ENCODE measurements around the gene LYPD6B. TPM values are rescaled to one million over a fixed set of nuclear protein-coding genes. Genes with fewer than 3 reads are reported as not detected.
"Not testable (repeated sequence)": the region's sequence is repeated elsewhere in the genome, so short reads cannot be mapped to it uniquely, and the experiment has no call there.

Gene LYPD6B
- polyA plus RNA-seq, 2 donors = 2.3 to 4.9 TPM

DNA sequence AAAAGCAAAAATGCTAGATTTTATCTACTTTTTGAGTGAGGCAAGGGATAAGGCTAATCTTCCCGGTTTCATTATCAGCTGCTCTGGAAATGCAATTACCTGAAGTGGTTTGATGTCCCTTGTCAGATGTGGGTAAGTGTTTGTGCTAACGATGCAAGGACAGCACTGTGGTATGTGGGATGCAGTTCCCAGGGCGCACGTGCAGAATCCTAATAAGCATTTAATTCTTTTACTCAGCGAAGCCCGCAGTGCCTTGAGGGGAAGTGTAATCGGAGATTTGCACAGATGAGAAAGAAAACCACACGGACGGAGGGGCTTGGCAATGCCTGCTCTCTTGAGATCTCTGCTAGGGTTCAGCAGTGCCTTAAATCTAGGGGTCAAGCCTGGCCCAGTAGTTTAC, 183.4 kb downstream of the LYPD6B start:
- Histone ChIP-seq H3K9me3 (ENCODE audit: control insufficient read depth in 2 of 2, insufficient read depth in 1 of 2, low read depth in 1 of 2, low read length in 1 of 2) (no peaks in the 10 kb centered on the region), H3K27me3 (ENCODE audit: control insufficient read depth in 1 of 2, insufficient read depth in 2 of 2, low read length in 2 of 2) (no peaks in the 10 kb centered on the region), H3K27ac (ENCODE audit: low read depth in 2 of 2, low read length in 1 of 2) (no peak overlapping the region), H3K4me1 (ENCODE audit: control insufficient read depth in 2 of 2, insufficient read depth in 2 of 2, low read length in 1 of 2) (peaks cover 0 to 3% of the 10 kb centered on the region in 2 donors), H3K36me3 (ENCODE audit: control insufficient read depth in 2 of 2, insufficient read depth in 2 of 2, low read length in 1 of 2) (no peaks in the 10 kb centered on the region), H3K4me3 (ENCODE audit: low read depth in 1 of 2, low read length in 2 of 2) (no peak overlapping the region)
- WGBS, 2 donors = 42 to 58% methylated on average over 9 of the region's 9 CpGs

DNA sequence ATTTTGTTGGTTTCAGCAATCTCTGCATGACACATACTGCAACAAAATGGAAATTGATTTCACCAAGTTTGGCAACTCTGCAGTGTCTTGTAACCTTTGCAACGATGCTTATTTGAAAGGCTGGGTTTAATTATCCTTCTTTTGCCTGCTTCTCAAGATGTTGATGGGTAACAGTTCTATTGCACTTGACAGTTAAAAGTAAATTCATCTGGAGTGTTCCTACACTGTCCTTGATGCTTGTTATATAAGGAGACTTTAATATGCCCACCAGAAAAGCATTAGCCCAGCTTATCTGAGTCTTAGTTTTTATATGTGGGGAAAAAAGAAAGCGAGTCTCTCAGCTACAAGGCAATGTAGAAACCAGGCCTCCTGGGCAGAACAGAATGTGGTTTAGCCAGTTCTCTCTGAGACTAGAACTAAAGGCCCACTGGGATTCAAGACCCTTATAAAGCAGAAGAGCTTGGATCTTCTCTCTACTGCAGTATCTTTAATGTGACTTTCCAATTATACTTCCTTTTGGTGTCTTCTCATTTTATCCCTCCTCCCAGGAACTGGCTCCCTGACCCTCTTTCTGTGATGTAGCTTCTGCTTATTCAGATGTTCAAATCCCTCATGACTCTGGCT, 185.1 kb downstream of the LYPD6B start:
- Histone ChIP-seq H3K36me3 (ENCODE audit: control insufficient read depth in 2 of 2, insufficient read depth in 2 of 2, low read length in 1 of 2) (no peaks in the 10 kb centered on the region), H3K4me3 (ENCODE audit: low read depth in 1 of 2, low read length in 2 of 2) (no peak overlapping the region), H3K4me1 (ENCODE audit: control insufficient read depth in 2 of 2, insufficient read depth in 2 of 2, low read length in 1 of 2) (peaks cover 0 to 3% of the 10 kb centered on the region in 2 donors), H3K27ac (ENCODE audit: low read depth in 2 of 2, low read length in 1 of 2) (no peak overlapping the region), H3K27me3 (ENCODE audit: control insufficient read depth in 1 of 2, insufficient read depth in 2 of 2, low read length in 2 of 2) (no peaks in the 10 kb centered on the region), H3K9me3 (ENCODE audit: control insufficient read depth in 2 of 2, insufficient read depth in 1 of 2, low read depth in 1 of 2, low read length in 1 of 2) (no peaks in the 10 kb centered on the region)
- 76 to 82% methylated on average over 2 of the region's 2 CpGs for WGBS, 2 donors

DNA sequence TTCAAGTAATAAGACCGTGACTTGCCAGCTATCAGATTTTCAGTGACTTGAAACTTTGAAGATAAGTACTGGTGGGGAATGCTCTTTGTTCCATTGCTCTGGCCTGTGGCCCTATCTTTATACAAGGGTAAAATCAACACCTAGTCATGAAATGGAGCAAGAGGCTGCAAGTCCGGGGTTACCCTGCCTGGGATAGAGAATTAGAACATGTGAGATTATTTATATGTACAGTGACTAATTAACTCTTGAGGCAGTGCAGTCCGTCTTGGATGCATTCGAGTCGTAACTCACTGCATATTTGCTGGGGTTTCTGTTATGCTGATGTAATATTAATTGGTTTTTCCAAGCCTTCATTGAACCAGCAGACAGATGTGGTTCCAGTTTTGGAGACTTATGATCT, 186.0 kb downstream of the LYPD6B start:
- Histone ChIP-seq H3K9me3 (ENCODE audit: control insufficient read depth in 2 of 2, insufficient read depth in 1 of 2, low read depth in 1 of 2, low read length in 1 of 2) (no peaks in the 10 kb centered on the region), H3K4me1 (ENCODE audit: control insufficient read depth in 2 of 2, insufficient read depth in 2 of 2, low read length in 1 of 2) (peaks cover 0 to 3% of the 10 kb centered on the region in 2 donors), H3K27ac (ENCODE audit: low read depth in 2 of 2, low read length in 1 of 2) (no peak overlapping the region), H3K36me3 (ENCODE audit: control insufficient read depth in 2 of 2, insufficient read depth in 2 of 2, low read length in 1 of 2) (no peaks in the 10 kb centered on the region), H3K27me3 (ENCODE audit: control insufficient read depth in 1 of 2, insufficient read depth in 2 of 2, low read length in 2 of 2) (no peaks in the 10 kb centered on the region), H3K4me3 (ENCODE audit: low read depth in 1 of 2, low read length in 2 of 2) (no peak overlapping the region)
- 75 to 77% methylated on average over 5 of the region's 5 CpGs for whole genome bisulfite sequencing, 2 donors

DNA sequence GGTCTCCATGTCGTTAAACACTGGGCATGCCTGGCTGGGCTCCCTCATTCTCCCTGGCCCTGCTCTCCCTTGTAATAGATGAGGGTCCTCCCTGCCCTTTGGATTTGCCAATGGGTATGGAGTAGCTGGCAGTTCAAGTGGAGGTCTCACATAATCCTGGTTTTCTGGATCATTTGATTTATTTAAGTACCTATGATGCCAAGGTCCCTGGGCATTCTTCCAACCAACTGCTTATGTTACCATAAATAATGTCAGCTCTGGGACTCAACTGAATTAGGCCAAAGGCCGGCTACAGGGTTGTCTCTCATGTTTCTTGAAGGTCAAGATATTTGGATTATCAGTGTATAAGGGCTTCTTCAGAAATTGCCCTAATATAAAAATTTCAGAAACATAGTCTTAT, 186.9 kb downstream of the LYPD6B start:
- H3K4me3 ChIP-seq (ENCODE audit: low read depth in 1 of 2, low read length in 2 of 2) = no peak overlapping the region
- H3K27me3 ChIP-seq (ENCODE audit: control insufficient read depth in 1 of 2, insufficient read depth in 2 of 2, low read length in 2 of 2) = no peaks in the 10 kb centered on the region
- no peak overlapping the region for H3K27ac ChIP-seq (ENCODE audit: low read depth in 2 of 2, low read length in 1 of 2)
- H3K9me3 ChIP-seq (ENCODE audit: control insufficient read depth in 2 of 2, insufficient read depth in 1 of 2, low read depth in 1 of 2, low read length in 1 of 2) = no peaks in the 10 kb centered on the region
- WGBS, 2 donors = 61 to 69% methylated on average over 2 of the region's 2 CpGs
- H3K36me3 ChIP-seq (ENCODE audit: control insufficient read depth in 2 of 2, insufficient read depth in 2 of 2, low read length in 1 of 2) = no peaks in the 10 kb centered on the region
- peaks cover 0 to 3% of the 10 kb centered on the region in 2 donors for H3K4me1 ChIP-seq (ENCODE audit: control insufficient read depth in 2 of 2, insufficient read depth in 2 of 2, low read length in 1 of 2)

DNA sequence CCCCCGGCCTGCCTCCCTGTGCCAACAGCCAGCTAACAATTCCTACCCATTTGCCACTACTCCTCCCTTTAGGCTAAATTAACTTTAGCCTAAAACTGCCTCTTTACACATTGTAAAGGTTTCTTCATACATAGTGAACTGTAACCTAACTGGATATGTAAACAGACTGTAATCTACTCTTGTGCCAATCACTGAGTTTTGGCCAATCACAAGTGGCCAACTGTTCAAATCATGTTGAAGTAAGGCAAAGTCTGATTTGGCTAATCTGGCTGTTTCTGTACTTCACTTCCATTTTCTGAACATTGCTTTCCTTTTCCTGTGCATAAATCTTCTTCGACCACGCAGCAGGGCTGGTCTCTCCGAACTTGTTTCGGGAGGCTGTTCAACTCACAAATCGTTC, 188.3 kb downstream of the LYPD6B start:
- H3K4me3 ChIP-seq (ENCODE audit: low read depth in 1 of 2, low read length in 2 of 2) = no peak overlapping the region
- peaks cover 0 to 3% of the 10 kb centered on the region in 2 donors for H3K4me1 ChIP-seq (ENCODE audit: control insufficient read depth in 2 of 2, insufficient read depth in 2 of 2, low read length in 1 of 2)
- no peaks in the 10 kb centered on the region for H3K9me3 ChIP-seq (ENCODE audit: control insufficient read depth in 2 of 2, insufficient read depth in 1 of 2, low read depth in 1 of 2, low read length in 1 of 2)
- WGBS, 2 donors = 75 to 88% methylated on average over 6 of the region's 6 CpGs
- H3K27ac ChIP-seq (ENCODE audit: low read depth in 2 of 2, low read length in 1 of 2) = no peak overlapping the region
- H3K36me3 ChIP-seq (ENCODE audit: control insufficient read depth in 2 of 2, insufficient read depth in 2 of 2, low read length in 1 of 2) = no peaks in the 10 kb centered on the region
- no peaks in the 10 kb centered on the region for H3K27me3 ChIP-seq (ENCODE audit: control insufficient read depth in 1 of 2, insufficient read depth in 2 of 2, low read length in 2 of 2)

DNA sequence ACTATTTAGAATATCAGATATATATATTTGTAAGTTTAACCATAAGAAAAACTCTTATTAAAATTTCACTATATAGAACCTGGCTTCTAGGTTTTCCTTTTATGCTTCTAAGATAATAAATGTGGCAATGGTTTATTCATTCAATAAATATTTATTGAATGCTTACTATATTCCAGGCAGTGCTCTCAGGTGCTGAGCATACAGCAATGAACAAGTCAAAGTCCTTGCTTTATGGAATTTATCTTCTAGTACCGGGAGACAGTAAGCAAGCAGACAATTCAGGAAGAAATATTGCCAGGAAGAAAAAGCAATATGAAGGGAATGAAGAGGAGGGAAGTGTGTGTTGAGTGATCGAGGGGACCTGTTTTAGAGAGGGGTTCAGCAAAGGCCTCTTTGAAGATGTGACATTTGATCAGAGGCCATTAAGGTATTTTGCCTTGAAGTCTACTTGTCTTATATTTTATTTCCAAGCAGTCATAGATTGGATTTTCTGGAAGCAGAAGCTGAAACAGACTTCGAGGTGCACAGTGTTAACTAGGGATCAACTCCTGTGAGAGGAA, 197.4 kb downstream of the LYPD6B start:
- Histone ChIP-seq H3K27ac (ENCODE audit: low read depth in 2 of 2, low read length in 1 of 2) (no peak overlapping the region), H3K9me3 (ENCODE audit: control insufficient read depth in 2 of 2, insufficient read depth in 1 of 2, low read depth in 1 of 2, low read length in 1 of 2) (no peaks in the 10 kb centered on the region), H3K4me1 (ENCODE audit: control insufficient read depth in 2 of 2, insufficient read depth in 2 of 2, low read length in 1 of 2) (no peaks in the 10 kb centered on the region), H3K27me3 (ENCODE audit: control insufficient read depth in 1 of 2, insufficient read depth in 2 of 2, low read length in 2 of 2) (no peaks in the 10 kb centered on the region), H3K36me3 (ENCODE audit: control insufficient read depth in 2 of 2, insufficient read depth in 2 of 2, low read length in 1 of 2) (no peaks in the 10 kb centered on the region), H3K4me3 (ENCODE audit: low read depth in 1 of 2, low read length in 2 of 2) (no peak overlapping the region)
- 39 to 55% methylated on average over 3 of the region's 3 CpGs for WGBS, 2 donors

DNA sequence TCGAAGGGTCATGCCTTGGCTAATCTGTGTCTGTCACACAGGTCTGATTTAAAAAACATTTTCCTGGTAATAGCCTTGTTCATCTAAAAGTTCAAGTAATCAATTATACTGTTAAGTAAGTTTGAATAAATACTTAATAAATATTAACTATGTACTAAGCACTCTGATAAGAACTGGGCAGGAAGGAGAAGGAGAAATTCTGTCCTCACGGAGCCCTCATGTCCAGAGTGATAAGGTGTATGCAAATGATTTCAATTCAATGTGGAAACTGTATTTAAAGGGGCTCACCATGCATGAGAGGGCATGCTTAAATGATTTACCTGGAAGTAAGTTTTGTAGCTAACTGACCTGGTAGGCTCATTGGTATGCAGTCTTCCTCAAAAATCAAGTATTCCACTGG, 197.9 kb downstream of the LYPD6B start:
- H3K27ac ChIP-seq (ENCODE audit: low read depth in 2 of 2, low read length in 1 of 2) = no peak overlapping the region
- H3K9me3 ChIP-seq (ENCODE audit: control insufficient read depth in 2 of 2, insufficient read depth in 1 of 2, low read depth in 1 of 2, low read length in 1 of 2) = no peaks in the 10 kb centered on the region
- H3K4me1 ChIP-seq (ENCODE audit: control insufficient read depth in 2 of 2, insufficient read depth in 2 of 2, low read length in 1 of 2) = no peaks in the 10 kb centered on the region
- WGBS, 2 donors = 57 to 75% methylated on average over 2 of the region's 2 CpGs
- H3K27me3 ChIP-seq (ENCODE audit: control insufficient read depth in 1 of 2, insufficient read depth in 2 of 2, low read length in 2 of 2) = no peaks in the 10 kb centered on the region
- no peaks in the 10 kb centered on the region for H3K36me3 ChIP-seq (ENCODE audit: control insufficient read depth in 2 of 2, insufficient read depth in 2 of 2, low read length in 1 of 2)
- no peak overlapping the region for H3K4me3 ChIP-seq (ENCODE audit: low read depth in 1 of 2, low read length in 2 of 2)

DNA sequence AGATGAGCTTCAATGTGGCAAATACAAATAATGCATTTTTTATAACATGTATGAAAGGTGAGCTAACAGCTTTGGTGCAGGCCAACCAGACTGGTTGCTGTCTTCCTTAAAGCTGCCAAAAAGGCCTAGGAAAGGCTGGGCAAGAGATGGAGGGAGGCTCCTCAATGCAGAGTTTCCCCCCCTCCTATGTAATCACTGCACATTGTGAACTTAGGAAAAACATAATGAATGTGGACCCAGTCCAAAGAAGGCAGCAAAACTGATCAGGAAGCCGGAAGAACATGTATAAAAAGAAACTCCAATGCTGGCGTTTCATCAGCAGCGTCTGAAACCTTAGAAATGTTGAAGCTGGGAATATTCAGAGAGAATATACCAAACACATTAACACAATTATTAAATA, 207.7 kb downstream of the LYPD6B start:
- Histone ChIP-seq H3K4me1 (ENCODE audit: control insufficient read depth in 2 of 2, insufficient read depth in 2 of 2, low read length in 1 of 2) (no peaks in the 10 kb centered on the region), H3K36me3 (ENCODE audit: control insufficient read depth in 2 of 2, insufficient read depth in 2 of 2, low read length in 1 of 2) (no peaks in the 10 kb centered on the region), H3K4me3 (ENCODE audit: low read depth in 1 of 2, low read length in 2 of 2) (no peak overlapping the region), H3K27ac (ENCODE audit: low read depth in 2 of 2, low read length in 1 of 2) (no peak overlapping the region), H3K9me3 (ENCODE audit: control insufficient read depth in 2 of 2, insufficient read depth in 1 of 2, low read depth in 1 of 2, low read length in 1 of 2) (no peaks in the 10 kb centered on the region), H3K27me3 (ENCODE audit: control insufficient read depth in 1 of 2, insufficient read depth in 2 of 2, low read length in 2 of 2) (no peaks in the 10 kb centered on the region)
- WGBS, 2 donors = 81 to 82% methylated on average over 3 of the region's 3 CpGs

DNA sequence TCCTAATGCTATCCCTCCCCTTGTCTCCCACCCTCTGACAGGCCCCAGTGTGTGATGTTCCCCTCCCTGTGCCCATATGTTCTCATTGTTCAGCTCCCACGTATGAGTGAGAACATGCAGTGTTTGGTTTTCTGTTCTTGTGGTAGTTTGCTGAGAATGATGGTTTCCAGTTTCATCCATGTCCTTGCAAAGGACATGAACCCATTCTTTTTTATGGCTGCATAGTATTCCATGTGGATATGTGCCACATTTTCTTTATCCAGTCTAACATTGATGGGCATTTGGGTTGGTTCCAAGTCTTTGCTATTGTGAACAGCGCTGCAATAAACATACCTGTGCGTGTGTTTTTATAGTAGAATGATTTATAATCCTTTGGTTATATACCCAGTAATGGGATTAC, 212.9 kb downstream of the LYPD6B start:
- H3K9me3 ChIP-seq (ENCODE audit: control insufficient read depth in 2 of 2, insufficient read depth in 1 of 2, low read depth in 1 of 2, low read length in 1 of 2); H3K27me3 ChIP-seq (ENCODE audit: control insufficient read depth in 1 of 2, insufficient read depth in 2 of 2, low read length in 2 of 2); H3K4me1 ChIP-seq (ENCODE audit: control insufficient read depth in 2 of 2, insufficient read depth in 2 of 2, low read length in 1 of 2); H3K4me3 ChIP-seq (ENCODE audit: low read depth in 1 of 2, low read length in 2 of 2); H3K36me3 ChIP-seq (ENCODE audit: control insufficient read depth in 2 of 2, insufficient read depth in 2 of 2, low read length in 1 of 2); H3K27ac ChIP-seq (ENCODE audit: low read depth in 2 of 2, low read length in 1 of 2): not testable (repeated sequence)
- 84 to 88% methylated on average over 3 of the region's 3 CpGs for WGBS, 2 donors

DNA sequence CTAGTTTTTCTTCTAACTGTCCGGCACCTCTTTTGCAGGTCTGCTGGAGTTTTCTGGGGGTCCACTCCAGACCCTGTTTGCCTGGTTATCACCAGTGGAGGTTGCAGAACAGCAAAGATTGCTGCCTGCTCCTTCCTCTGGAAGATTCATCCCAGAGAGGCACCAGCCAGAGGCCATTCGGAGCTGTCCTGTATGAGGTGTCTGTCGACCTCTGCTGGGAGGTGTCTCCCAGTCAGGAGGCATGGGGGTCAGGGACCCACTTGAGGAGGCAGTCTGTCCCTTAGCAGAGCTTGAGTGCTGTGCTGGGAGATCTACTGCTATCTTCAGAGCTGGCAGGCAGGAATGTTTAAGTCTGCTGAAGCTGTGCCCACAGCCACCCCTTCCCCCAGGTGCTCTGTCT, 218.4 kb downstream of the LYPD6B start:
- H3K27ac ChIP-seq (ENCODE audit: low read depth in 2 of 2, low read length in 1 of 2); H3K4me1 ChIP-seq (ENCODE audit: control insufficient read depth in 2 of 2, insufficient read depth in 2 of 2, low read length in 1 of 2); H3K4me3 ChIP-seq (ENCODE audit: low read depth in 1 of 2, low read length in 2 of 2); H3K9me3 ChIP-seq (ENCODE audit: control insufficient read depth in 2 of 2, insufficient read depth in 1 of 2, low read depth in 1 of 2, low read length in 1 of 2); H3K27me3 ChIP-seq (ENCODE audit: control insufficient read depth in 1 of 2, insufficient read depth in 2 of 2, low read length in 2 of 2); H3K36me3 ChIP-seq (ENCODE audit: control insufficient read depth in 2 of 2, insufficient read depth in 2 of 2, low read length in 1 of 2): not testable (repeated sequence)
- 83 to 84% methylated on average over 3 of the region's 3 CpGs for WGBS, 2 donors

Data from esophagus (tissue), 2 donors.